Fibroblast of peridontal ligament (primary cell): ENCODE data around the gene CCDC9.
"Not testable (repeated sequence)": the region's sequence is repeated elsewhere in the genome, so short reads cannot be mapped to it uniquely, and the experiment has no call there.

Experiments used
- DNase-seq: peaks from one replicate; pipeline ENCODE4 v3.0.0-alpha.2; 2010; ENCODE audit errors: extremely low read depth

The CCDC9 gene

GRCh38 chr19:47300867-47301266, 44.5 kb downstream of the CCDC9 start:
- not testable (repeated sequence) for DNase-seq

- no peak for DNase-seq
Observed at GRCh38 chr19:47302249-47302648, 45.9 kb downstream of the CCDC9 start.

GRCh38 chr19:47303966-47304365, 47.6 kb downstream of the CCDC9 start:
- no peak for DNase-seq

GRCh38 chr19:47305309-47305751, 49.0 kb downstream of the CCDC9 start:
- DNase-seq = peak; percentile 96

GRCh38 chr19:47306303-47306702, 50.0 kb downstream of the CCDC9 start:
- DNase-seq = no peak

GRCh38 chr19:47309038-47309437, 52.7 kb downstream of the CCDC9 start:
- peak; percentile 76 for DNase-seq

- DNase-seq = no peak
Observed at GRCh38 chr19:47309608-47310007, 53.3 kb downstream of the CCDC9 start, which contains the start of gene C5AR1. TSS of gene C5AR1 (plus strand) at chr19:47309861. CDS start at chr19:47309896, 35 bp downstream.

GRCh38 chr19:47310323-47310722, 54.0 kb downstream of the CCDC9 start:
- DNase-seq = no peak

- no peak for DNase-seq
Observed at GRCh38 chr19:47310819-47311218, 54.5 kb downstream of the CCDC9 start.

- no peak for DNase-seq
Observed at GRCh38 chr19:47312366-47313006, 56.2 kb downstream of the CCDC9 start.

- no peak for DNase-seq
Observed at GRCh38 chr19:47313754-47314295, 57.5 kb downstream of the CCDC9 start.

GRCh38 chr19:47315125-47315821, 58.9 kb downstream of the CCDC9 start:
- peak; percentile 96 for DNase-seq

- DNase-seq = no peak
Observed at GRCh38 chr19:47316513-47316912, 60.2 kb downstream of the CCDC9 start.

- DNase-seq = no peak
Observed at GRCh38 chr19:47319923-47320871, 63.9 kb downstream of the CCDC9 start.
